GM21825 (cell line): ENCODE measurements around the gene ZC3H12A.
A peak's percentile ranks its signal among the peaks of the same experiment; 100 is the strongest.
"Not testable (repeated sequence)": the region's sequence is repeated elsewhere in the genome, so short reads cannot be mapped to it uniquely, and the experiment has no call there.

Experiments
- ATAC-seq: cut with Tn5 transposase; IDR thresholded peaks from one replicate; pipeline ENCODE4 v1.9.1; 2021; ENCODE audit warnings: mild to moderate bottlenecking, moderate library complexity; ENCODE audit not compliant: unreplicated experiment

Gene ZC3H12A

DNA sequence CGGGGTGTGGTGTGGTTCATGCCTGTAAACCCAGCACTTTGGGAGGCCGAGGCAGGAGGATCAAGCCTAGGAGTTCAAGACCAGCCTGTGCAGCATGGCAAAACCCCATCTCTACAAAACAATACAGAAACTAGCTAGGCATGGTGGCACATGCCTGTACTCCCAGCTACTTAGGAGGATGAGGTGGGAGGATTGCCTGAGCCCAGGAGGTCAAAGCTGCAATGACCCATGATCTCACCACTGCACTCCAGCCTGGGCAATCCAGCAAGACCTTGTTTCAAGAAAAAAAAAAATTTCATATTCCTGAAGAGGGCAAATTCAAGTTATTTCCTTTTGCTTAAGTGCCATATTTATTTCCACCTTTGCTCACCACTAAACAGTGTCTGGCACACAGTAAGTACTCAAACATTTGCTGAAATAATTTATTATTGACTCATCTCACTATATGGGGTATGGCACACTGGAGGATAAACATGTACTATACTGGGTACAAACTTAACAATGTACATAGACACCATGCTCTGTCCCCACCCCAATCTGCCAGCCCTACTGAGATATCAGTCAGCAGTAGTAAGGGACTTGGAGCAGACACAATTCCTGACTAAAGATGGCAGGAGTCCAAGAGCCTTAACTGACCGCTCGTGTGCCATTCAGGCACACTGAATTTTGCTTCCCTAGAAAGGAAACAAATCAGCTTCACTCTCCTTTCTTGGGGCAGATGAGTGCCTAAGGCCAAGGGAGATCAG lies 24.7 kb downstream of the ZC3H12A start:
- ATAC-seq = no peak

DNA sequence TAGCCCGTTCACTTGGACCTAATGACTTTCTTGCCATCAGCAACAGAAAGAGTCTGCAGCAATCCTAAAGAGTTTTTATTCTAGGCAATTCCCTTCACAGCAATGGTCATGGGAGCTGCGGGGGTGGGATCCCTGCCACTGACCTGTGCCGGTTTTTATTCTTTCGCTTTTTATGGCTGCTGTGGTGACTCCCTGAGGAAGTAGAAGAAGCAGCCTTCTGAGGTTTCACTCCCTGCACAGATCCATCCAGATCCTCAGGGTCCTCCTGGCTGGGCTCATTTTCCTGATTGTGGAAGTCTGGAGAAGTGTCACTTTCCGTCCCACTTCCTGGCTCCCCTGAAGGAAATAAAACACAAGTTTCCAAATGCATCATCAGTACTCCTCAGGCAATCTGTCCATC lies 27.3 kb downstream of the ZC3H12A start:
- ATAC-seq = no peak

DNA sequence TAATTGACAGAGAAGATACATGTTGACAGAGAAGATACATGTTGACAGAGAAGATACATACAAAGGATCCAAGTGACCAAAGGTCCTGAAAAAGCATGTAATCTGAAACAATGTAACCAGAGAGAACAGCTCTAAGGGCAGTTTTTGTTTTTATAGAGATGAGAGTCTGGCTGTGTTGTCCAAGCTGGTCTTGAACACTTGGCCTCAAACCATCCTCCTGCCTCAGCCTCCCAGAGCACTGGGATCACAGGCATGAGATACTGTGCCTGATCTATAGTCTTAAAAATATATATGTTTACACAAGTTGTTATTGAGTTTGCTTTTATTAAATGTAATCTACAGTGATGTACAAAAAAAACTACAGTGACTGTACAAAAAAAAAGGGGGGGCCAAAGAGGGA lies 27.7 kb downstream of the ZC3H12A start:
- no peak for ATAC-seq

DNA sequence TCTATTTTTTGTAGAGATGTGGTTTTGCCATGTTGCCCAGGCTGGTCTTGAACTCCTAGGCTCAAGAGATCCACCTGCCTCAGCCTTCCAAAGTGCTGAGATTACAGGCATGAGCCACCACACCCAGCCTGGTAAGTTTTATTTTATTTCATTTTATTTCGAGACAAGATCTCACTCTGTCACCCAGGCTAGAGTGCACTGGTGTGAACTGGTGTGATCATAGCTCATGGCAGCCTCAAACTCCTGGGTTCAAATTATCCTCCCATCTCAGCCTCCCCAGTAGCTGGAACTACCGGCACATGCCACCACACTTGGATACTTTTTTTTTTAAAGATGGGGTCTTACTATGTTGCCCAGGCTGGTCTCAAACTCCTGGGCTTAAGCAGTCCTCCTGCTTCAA lies 28.4 kb downstream of the ZC3H12A start:
- not testable (repeated sequence) for ATAC-seq

DNA sequence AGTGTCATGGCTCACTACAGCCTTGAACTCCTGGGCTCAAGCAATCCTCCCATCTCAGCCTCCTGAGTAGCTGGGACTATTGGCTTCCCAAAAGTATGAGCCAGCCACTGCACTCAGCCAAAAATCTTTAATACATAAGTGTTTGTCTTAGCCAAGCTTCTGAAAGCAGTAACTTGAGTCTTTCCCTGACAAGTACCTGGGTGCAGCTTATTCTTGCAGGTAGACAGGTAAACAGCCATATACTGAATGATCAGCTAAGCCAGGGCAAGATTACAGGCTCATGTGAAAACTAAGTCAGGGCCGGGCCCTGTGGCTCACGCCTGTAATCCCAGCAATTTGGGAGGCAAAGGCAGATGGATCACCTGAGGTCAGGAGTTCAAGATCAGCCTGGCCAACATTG lies 32.4 kb downstream of the ZC3H12A start:
- no peak for ATAC-seq

DNA sequence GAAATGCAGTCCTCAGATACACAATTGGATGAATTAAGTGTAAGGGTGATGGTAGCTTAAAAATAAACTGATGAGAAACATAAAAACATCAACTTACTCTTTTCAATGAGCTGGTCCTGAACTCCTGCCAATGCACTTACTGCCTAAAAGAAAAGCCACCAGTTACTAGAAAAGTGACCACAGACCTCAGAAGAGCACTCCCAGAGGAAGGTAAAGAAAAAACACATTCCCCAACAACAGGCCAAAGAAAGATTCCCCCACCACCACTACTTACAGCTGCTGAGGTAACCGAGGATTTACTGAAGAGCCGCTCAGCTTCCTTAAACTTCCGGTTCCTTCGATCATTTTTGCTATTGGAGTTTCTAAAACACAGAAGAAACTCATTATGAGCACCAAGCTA lies 34.8 kb downstream of the ZC3H12A start:
- ATAC-seq = no peak

DNA sequence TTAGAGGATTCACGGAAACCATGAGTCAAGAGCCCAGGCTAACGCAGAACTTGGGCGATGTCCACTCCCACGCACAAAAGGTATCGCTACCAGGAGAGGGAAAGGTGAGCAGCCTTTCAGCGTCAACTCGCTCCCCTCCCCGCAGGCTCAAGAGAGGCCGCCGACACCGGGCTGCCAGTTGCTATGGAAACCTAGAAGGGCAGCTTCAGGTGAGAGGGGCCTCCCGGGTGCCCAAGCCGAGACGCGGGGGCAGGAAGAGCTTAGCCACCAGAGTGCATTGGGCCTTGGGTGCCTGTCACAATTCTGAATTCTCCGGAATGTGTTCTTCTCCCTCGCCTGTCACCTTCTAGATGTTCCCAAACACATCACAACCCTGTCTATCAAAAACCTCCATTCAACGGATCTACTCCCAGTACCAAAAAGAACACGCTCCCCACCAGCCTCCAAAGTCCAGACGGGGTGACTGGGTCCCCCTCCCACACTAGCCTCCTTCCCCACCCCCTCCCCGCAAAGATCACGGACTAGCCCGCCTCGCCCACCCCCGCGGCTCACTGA lies 39.5 kb downstream of the ZC3H12A start:
- ATAC-seq = peak; percentile 36

DNA sequence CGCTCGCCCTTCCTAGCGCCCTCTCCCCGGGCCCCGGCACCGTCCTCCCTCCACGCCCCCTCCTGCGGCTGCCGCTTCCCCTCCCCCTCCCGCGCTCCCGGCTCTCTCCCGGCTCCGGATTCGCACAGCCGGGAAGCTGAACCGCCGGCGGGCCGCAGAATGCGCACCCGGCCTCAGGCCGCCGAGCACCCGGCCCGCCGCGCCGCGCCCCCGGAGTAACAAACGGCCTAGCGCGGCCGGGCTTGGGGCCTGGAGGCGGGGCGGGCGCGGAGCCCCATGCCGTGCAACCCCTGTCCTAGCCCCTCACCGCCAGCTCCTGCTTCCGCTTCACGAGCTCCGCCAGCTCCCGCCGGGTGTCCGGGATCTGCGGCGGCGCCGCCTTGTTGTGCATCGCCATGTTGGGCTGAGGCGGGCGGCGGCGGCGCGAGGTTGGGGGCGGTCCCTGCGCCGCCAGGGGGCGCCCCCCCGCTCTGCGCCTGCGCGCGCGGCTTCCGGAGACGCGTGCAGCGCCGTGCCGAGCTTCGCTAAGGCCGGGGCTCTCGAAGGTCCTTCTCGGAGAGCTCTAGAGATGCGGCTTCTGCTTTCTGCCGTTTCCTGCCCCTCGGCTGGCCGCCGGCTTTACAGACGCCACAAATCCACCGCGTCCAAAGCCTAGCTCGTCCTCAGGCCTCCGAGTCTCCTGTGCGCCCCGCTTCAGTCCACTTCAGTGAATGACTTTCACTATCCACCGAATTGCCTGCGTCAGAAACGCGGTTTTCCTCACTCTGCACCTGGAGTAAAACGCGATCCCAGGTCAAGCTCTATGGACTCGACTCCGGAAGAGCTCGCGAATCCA lies 40.2 kb downstream of the ZC3H12A start, which contains the start of gene MEAF6:
TSS of gene MEAF6 (minus strand) at position 417 of the 835 bp plus-strand sequence. CDS start at position 397, 20 bp downstream.
- ATAC-seq = peak; percentile 86

DNA sequence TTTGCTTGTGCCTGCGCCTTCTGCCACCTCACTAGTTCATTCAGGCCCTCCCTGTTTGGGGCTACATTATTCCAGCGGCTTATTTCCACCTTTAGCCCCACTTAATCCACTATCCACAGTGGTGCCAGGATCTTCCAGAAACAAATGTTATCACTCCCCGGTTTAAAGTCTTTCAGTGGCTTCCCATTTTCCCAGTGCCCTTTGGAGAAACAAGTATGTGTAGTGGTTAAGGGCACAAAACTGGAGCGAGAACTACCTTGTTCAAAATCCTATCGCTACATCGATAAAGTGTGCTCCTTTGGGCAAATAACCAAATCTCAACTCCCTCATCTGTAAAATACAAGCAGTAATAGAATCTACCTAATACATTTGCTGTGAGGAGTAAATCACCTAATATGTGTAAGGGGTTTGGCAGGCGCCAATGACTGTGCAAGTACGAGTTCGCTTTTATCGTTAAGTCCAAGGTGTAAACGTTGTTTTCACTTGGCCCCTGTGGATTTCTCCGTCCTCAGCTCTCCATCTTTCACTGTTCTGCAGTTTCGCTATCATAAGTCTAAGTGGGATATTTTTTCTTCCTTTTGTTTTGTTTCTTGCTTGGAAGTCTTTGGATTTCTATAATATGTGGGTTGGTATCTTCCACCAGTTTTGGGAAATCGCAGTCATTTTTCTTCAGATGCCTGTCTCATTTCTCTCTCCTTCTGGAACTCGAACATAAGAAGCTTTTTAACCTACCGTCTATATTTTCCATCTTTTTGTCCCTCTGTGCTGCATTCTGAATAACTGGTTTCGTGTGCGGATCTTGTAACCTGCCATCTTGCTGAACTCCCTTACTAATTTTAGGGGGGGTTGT lies 41.0 kb downstream of the ZC3H12A start:
- no peak for ATAC-seq

DNA sequence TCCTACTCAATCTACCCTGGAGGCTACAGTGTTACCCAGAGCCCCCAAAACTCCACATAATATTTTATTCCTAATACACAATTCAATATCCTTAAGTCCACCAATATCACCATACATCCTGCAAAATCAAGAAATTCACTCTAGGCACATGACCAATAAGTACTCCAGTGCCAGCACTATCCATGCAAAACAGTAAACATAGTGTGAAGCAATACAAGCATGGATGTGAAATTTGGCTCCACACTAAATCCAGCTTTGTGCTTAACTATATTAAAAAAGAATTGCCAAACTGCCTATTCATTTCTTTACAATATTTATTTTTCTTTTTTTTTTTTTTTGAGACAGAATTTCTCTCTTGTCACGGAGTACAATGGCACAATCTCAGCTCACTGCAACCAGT lies 43.2 kb downstream of the ZC3H12A start:
- ATAC-seq = no peak

DNA sequence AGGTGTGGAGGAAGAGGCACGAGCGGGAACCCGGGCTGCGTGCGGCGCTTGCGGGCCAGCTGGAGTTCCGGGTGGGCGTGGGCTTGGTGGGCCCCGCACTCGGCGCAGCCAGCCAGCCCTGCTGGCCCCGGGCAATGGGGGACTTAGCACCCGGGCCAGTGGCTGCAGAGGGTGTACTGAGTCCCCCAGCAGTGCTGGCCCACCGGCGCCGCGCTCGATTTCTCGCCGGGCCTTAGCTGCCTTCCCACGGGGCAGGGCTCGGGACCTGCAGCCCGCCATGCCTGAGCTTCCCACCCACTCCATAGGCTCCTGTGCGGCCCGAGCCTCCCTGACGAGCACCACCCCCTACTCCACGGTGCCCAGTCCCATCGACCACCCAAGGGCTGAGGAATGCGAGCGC lies 43.9 kb downstream of the ZC3H12A start:
- ATAC-seq = not testable (repeated sequence)

DNA sequence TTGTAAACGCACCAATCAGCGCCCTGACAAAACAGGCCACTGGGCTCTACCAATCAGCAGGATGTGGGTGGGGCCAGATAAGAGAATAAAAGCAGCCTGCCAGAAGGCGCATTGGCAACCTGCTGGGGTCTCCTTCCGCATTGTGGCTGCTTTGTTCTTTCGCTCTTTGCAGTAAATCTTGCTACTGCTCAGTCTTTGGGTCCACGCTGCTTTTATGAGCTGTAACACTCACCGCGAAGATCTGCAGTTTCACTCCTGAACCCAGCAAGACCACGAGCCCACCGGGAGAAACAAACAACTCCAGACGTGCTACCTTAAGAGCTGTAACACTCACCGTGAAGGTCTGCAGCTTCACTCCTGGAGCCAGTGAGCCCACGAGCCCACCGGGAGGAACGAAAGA lies 44.5 kb downstream of the ZC3H12A start:
- ATAC-seq = not testable (repeated sequence)

DNA sequence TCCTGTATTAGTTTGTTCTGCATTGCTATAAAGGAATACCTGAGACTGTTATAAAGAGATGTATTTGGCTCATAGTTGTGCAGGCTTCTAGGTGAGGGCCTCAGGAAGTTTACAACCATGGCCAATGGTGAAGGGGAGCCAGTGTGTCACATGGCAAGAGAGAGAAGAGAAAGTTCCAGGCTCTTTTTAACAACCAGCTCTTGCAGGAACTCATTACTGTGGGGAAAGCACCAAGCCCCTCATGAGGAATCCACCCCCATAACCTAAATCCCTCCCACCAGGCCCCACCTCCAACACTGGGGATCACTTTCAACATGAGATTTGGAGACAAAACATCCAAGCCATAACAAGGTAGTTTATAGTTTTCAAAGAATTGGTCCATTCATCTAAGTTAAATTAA lies 45.2 kb downstream of the ZC3H12A start:
- ATAC-seq = no peak

DNA sequence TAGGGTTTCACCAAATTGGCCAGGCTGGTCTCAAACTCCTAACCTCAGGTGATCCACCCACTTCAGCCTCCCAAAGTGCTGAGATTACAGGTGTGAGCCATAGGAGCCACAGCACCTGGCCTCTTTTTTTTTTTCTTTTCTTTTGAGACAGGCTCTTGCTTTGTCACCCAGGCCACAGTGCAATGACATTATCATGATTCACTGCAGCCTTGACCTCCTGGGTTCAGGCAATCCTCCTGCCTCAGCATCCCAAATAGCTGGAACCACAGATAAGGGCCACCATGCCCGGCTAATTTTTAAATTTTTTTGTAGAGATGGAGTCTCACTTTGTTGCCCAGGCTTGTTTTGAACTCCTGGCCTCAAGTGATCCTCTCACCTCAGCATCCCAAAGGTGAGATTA lies 55.5 kb downstream of the ZC3H12A start:
- ATAC-seq = not testable (repeated sequence)

DNA sequence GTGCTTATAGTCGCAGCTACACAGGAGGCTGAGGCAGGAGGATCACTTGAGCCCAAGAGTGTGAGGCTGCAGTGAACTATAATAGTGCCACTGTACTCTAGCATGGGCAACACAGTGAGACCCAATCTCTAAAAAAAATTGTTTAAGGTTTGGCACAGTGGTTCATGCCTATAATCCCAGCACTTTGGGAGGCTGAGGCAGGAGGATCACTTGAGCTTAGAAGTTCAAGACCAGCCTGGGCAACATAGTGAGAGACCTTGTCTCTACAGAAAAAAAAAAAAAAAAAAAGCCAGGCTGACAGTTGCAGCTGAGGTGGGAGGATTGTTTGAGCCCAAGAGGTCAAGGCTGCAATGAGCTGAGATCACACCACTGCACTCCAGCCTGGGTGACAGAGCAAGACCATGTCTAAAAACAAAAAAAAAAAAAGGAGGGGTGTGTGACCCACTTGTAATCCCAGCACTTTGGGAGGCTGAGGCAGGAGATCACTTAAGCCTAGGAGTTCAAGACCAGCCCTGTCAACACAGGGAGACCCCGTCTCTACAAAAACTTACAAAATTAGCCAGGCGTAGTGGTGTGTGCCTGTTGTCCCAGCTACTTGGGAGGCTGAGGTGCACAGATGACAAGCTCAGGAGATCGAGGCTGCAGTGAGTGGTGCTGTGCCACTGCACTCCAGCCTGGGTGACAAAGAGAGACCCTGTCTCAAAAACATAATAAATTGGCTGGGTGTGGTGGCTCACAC lies 58.2 kb downstream of the ZC3H12A start:
- ATAC-seq = not testable (repeated sequence)

DNA sequence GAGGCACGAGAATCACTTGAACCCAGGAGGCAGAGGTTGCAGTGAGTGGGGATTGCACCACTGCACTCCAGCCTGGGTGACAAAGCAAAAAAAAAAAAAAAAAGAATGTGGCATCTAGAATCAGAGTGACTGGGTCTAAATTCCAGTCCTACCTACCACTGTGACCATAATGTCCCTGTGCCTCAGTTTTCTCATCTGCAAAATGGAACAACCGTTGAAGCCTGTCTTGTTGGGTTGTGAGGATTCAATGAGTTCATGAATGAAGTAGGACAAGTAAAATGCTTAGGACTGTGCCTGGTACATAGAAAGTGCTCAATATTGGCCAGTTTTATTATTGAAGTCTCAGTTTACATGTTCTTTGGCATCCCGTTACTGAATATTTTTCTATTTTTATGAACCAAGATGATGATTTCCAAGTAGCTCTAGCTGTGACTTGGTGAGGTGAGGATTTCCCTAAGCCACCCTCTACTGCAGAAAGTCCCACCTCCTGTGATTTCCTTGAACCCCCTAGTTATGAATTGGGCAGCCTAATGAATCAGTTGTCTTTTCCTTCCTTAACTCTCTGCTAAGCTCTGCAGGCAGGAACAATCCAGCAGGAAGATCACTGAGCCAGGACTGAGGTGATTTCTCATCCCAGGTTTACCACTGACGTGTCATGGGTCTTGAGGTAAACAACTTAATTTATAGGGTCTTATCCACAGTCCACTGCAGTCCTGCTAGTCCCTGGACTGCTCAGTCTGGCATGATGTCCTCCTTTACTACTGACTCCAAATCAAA lies 59.1 kb downstream of the ZC3H12A start:
- ATAC-seq = no peak
